HepG2 (cell line): ENCODE results near the gene GNAI2. TPM values are rescaled to one million over a fixed set of nuclear protein-coding genes. Genes with fewer than 3 reads are reported as not detected.

Source experiments
- ATAC-seq: fragments of 200-7000 bp; cut with Tn5 transposase; 3 replicates; pipeline ENCODE4 v1.9.1; 2020; ENCODE audit warnings: mild to moderate bottlenecking, moderate library complexity
- BruUV-seq: library from RNA; stranded (reverse); fragments of 400-500 nt; replicated peaks from 2 replicates; lab custom pipeline; 2021; lab: Mats Ljungman, UMichigan
- CTCF ChIA-PET: fragments of 300-600 bp; formaldehyde crosslinking; extraction: SDS; loops from one replicate; lab custom pipeline; 2021; ENCODE audit warnings: low total read pairs, inconsistent platforms, low intra/inter-chr PET ratio; lab: Yijun Ruan, JAX
- POLR2A ChIA-PET: fragments of 350-600 bp; sonication (Branson Sonifier 250); formaldehyde crosslinking; loops from one replicate; lab custom pipeline; 2020; ENCODE audit warnings: antibody characterized with exemption, inconsistent platforms; lab: Yijun Ruan, JAX
- DNase-seq: peaks from one replicate; pipeline ENCODE4 v3.0.0-alpha.2; 2015; ENCODE audit warnings: low spot score
- FAIRE-seq: peaks from 3 replicates; lab custom pipeline; 2011; peaks lifted over from hg19 to GRCh38; lab: Jason Lieb, UNC
- H2AFZ ChIP-seq: one replicate; pipeline ENCODE4 v1.6.1; 2011; ENCODE audit warnings: low read length, inconsistent platforms
- H3K27ac ChIP-seq: fragments of 300-600 bp; 3 replicates; pipeline ENCODE4 v1.8.0; 2011; ENCODE audit warnings: mixed run types, mild to moderate bottlenecking, mixed read lengths, low read length, inconsistent platforms; ENCODE audit not compliant: insufficient read depth; ENCODE audit errors: extremely low read length
- H3K27me3 ChIP-seq, 2 experiments: fragments of 200-600 bp in 1 of 2; 2 replicates in 1 of 2; 3 replicates in 1 of 2; pipeline versions ENCODE4 v1.6.0 to v1.8.0; 2011; ENCODE audit warnings: low read length in 2 of 2, mild to moderate bottlenecking in 2 of 2, moderate library complexity in 2 of 2, inconsistent platforms in 1 of 2; ENCODE audit not compliant: insufficient read depth in 2 of 2, control insufficient read depth in 1 of 2
- H3K36me3 ChIP-seq, 2 experiments: fragments of 200-600 bp in 1 of 2; replicated peaks in 1 of 2; 2 replicates in 1 of 2; 3 replicates in 1 of 2; pipeline versions ENCODE4 v1.5.1 to v1.8.0; 2011; ENCODE audit warnings: low read length in 2 of 2, inconsistent platforms in 1 of 2; ENCODE audit not compliant: insufficient read depth in 2 of 2, control insufficient read depth in 1 of 2
- H3K4me1 ChIP-seq: 2 replicates; pipeline ENCODE4 v1.5.1; 2012; ENCODE audit warnings: low read length, inconsistent platforms; ENCODE audit not compliant: insufficient read depth
- H3K4me2 ChIP-seq: 2 replicates; pipeline ENCODE4 v1.6.0; 2011; ENCODE audit warnings: low read depth, low read length, inconsistent platforms
- H3K4me3 ChIP-seq, 3 experiments: fragments of 200-600 bp in 1 of 3; sonication (generic), shearing (Covaris generic) in 1 of 3; replicated peaks in 1 of 3; 2 replicates each; pipeline ENCODE4 v1.5.1; 2011 to 2016; ENCODE audit warnings: low read length in 3 of 3, inconsistent platforms in 2 of 3, low read depth in 2 of 3, mild to moderate bottlenecking in 2 of 3, control low read depth in 1 of 3, mixed read lengths in 1 of 3; ENCODE audit not compliant: insufficient read depth in 1 of 3
- H3K79me2 ChIP-seq: one replicate; pipeline ENCODE4 v1.6.1; 2011; ENCODE audit warnings: low read length, inconsistent platforms; ENCODE audit not compliant: insufficient read depth
- H3K9ac ChIP-seq: 2 replicates; pipeline ENCODE4 v1.6.0; 2011; ENCODE audit warnings: mild to moderate bottlenecking, low read depth, low read length, inconsistent platforms; ENCODE audit not compliant: insufficient read depth
- H3K9me3 ChIP-seq: 2 replicates; pipeline ENCODE4 v1.5.1; 2012; ENCODE audit warnings: mild to moderate bottlenecking, low read length
- H4K20me1 ChIP-seq: 2 replicates; pipeline ENCODE4 v1.6.0; 2011; ENCODE audit warnings: inconsistent platforms, mild to moderate bottlenecking, low read length, moderate library complexity; ENCODE audit not compliant: insufficient read depth
- AGO2 ChIP-seq: fragments of 200-400 bp; formaldehyde crosslinking; optimal IDR thresholded peaks from 2 replicates; pipeline ENCODE3; 2017; ENCODE audit warnings: mild to moderate bottlenecking, low read depth, low read length, moderate library complexity
- ATM ChIP-seq: fragments of 450-650 bp; IDR thresholded peaks from 2 replicates; pipeline ENCODE4 v1.7.1; 2017; ENCODE audit warnings: mild to moderate bottlenecking, borderline replicate concordance
- ETV5 ChIP-seq: IDR thresholded peaks from 2 replicates; pipeline ENCODE4 v1.6.1; 2018; ENCODE audit warnings: missing biosample characterization, missing genetic modification reagents, inconsistent platforms, borderline replicate concordance
- FLYWCH1 ChIP-seq: sonication (generic); formaldehyde crosslinking; IDR thresholded peaks from 2 replicates; pipeline ENCODE4 v1.8.1; 2023; ENCODE audit warnings: mild to moderate bottlenecking, missing genetic modification reagents
- FOXK1 ChIP-seq: sonication (generic); formaldehyde crosslinking; IDR thresholded peaks from 2 replicates; pipeline ENCODE4 v1.4.0; 2020; ENCODE audit warnings: low read depth, missing genetic modification reagents, borderline replicate concordance
- GTF3A ChIP-seq: sonication (generic); formaldehyde crosslinking; conservative IDR thresholded peaks from 2 replicates; pipeline ENCODE4 v1.4.0; 2020; ENCODE audit warnings: mild to moderate bottlenecking, missing genetic modification reagents
- KDM5B ChIP-seq: sonication (generic); formaldehyde crosslinking; IDR thresholded peaks from 2 replicates; pipeline ENCODE4 v1.4.0; 2020; ENCODE audit warnings: missing genetic modification reagents, mild to moderate bottlenecking, borderline replicate concordance
- POLR2AphosphoS5 ChIP-seq: IDR thresholded peaks from 2 replicates; pipeline ENCODE4 v1.6.1; 2012; ENCODE audit warnings: low read depth, low read length
- RBFOX2 ChIP-seq: fragments of 200-400 bp; formaldehyde crosslinking; IDR thresholded peaks from 2 replicates; pipeline ENCODE4 v1.6.1; 2017; ENCODE audit warnings: low read depth, mild to moderate bottlenecking, low read length
- SMAD3 ChIP-seq: sonication (generic); formaldehyde crosslinking; IDR thresholded peaks from 2 replicates; pipeline ENCODE4 v1.4.0; 2020; ENCODE audit warnings: missing genetic modification reagents
- TCF12 ChIP-seq, 2 experiments: fragments of 450-650 bp in 1 of 2; sonication (generic) in 1 of 2; formaldehyde crosslinking in 1 of 2; IDR thresholded peaks; 2 replicates each; pipeline versions ENCODE4 v1.6.1 to v1.8.0; 2017 to 2022; ENCODE audit warnings: antibody characterized with exemption in 1 of 2, mild to moderate bottlenecking in 1 of 2, missing genetic modification reagents in 1 of 2, moderate library complexity in 1 of 2
- ZBTB3 ChIP-seq: sonication (generic); formaldehyde crosslinking; IDR thresholded peaks from 2 replicates; pipeline ENCODE4 v1.4.0; 2020; ENCODE audit warnings: low read depth, mild to moderate bottlenecking, moderate library complexity, missing genetic modification reagents, borderline replicate concordance
- ZBTB7A ChIP-seq: sonication (generic); formaldehyde crosslinking; IDR thresholded peaks from 2 replicates; pipeline ENCODE4 v1.8.0; 2022; ENCODE audit warnings: mild to moderate bottlenecking, missing genetic modification reagents
- ZNF605 ChIP-seq: sonication (generic); formaldehyde crosslinking; IDR thresholded peaks from 2 replicates; pipeline ENCODE4 v1.8.0; 2022; ENCODE audit warnings: mild to moderate bottlenecking, missing genetic modification reagents
- ZNF816 ChIP-seq: sonication (generic); formaldehyde crosslinking; IDR thresholded peaks from 2 replicates; pipeline ENCODE4 v1.8.0; 2022; ENCODE audit warnings: missing genetic modification reagents, mild to moderate bottlenecking, borderline replicate concordance
- WGBS: methylation state at CpG from one replicate; pipeline ENCODE4 v1.1.6; 2017; ENCODE audit warnings: low lambda C conversion rate; 5-methylcytosine and 5-hydroxymethylcytosine counted together
- in situ Hi-C: cut with HindIII; loops from 2 replicates; pipeline ENCODE4 v1.10.0; 2017; ENCODE audit warnings: low pct_unique_long_range_greater_than_20kb; ENCODE audit not compliant: extremely low pct_ligation_motif_present
- intact Hi-C: fragments of 100-400 bp; cut with micrococcal nuclease; formaldehyde crosslinking; loops from one replicate; pipeline ENCODE4 v1.10.0; 2022; ENCODE audit not compliant: unreplicated experiment
- polyA plus RNA-seq, 8 experiments: library from polyadenylated mRNA; depleted of rRNA in 3 of 8; stranded (reverse) in 7 of 8; unstranded in 1 of 8; fragments of >200 nt; fragmentation: Illumina TruSeq in 4 of 8; extraction: Trizol in 4 of 8; gene quantifications; 2 replicates each; pipeline versions ENCODE4 v1.2.1 to v1.2.3, GENCODE V29; 2011 to 2016; ENCODE audit warnings: low read depth in 4 of 8, missing spikeins in 1 of 8, mixed read lengths in 1 of 8; ENCODE audit not compliant: insufficient read depth in 1 of 8
- total RNA-seq, 5 experiments: library from RNA; depleted of rRNA; stranded (reverse); fragments of >200 nt; fragmentation: Illumina TruSeq; extraction: Trizol; gene quantifications; 2 replicates each; pipeline ENCODE4 v1.2.3, GENCODE V29; 2016; ENCODE audit warnings: low read depth in 1 of 5
- TF ChIP-seq, protein P1 (sequence below): sonication (generic); formaldehyde crosslinking; IDR thresholded peaks from 2 replicates; pipeline ENCODE4 v1.4.0; 2020; ENCODE audit warnings: missing genetic modification reagents
- TF ChIP-seq, protein P2 (sequence below): sonication (generic); formaldehyde crosslinking; IDR thresholded peaks from 2 replicates; pipeline ENCODE4 v1.8.1; 2023; ENCODE audit warnings: missing genetic modification reagents, mild to moderate bottlenecking, borderline replicate concordance
- TF ChIP-seq, protein P3 (sequence below): sonication (generic); formaldehyde crosslinking; IDR thresholded peaks from 2 replicates; pipeline ENCODE4 v1.4.0; 2020; ENCODE audit warnings: low read depth, mild to moderate bottlenecking, missing genetic modification reagents
- TF ChIP-seq, protein P4 (sequence below): IDR thresholded peaks from 2 replicates; pipeline ENCODE4 v1.6.1; 2016; ENCODE audit warnings: mild to moderate bottlenecking, missing biosample characterization, missing genetic modification reagents

Gene GNAI2
- total and polyA plus RNA-seq, 2 of the 13 experiments (the other 11 are each of a cell fraction or from before 2014, with no cell fraction given): 51.1 to 66.2 TPM

DNA sequence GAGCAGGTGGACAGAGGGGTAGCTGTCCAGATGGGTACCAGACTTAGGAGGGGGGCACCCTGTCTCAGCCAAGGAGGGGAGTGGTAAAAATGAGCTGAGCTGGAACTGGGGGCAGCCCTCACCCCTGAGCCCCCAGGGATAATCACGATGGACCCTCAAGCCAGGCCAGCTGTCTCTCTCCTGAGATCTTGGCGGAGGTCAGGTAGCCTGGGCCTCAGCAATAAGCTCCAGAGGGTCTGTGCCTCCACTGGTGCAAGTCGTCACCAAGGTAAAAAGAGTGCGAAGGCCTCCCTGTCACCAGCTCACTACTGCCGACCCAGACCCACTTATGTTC, 25.9 kb upstream of the GNAI2 start:
- FAIRE-seq: no peak
- Histone ChIP-seq H3K4me3 (peak overlapping the region in 1 of 3 experiments; percentile 61; a peak in 2 of 6 replicates), H4K20me1 (peaks cover 4% of the 10 kb centered on the region; the same call in 1 of the 2 replicates), H3K4me1 (peaks cover 83% of the 10 kb centered on the region), H3K9ac (peak overlapping the region; percentile 74), H3K27ac (peak overlapping the region; percentile 99), H3K4me2 (peak overlapping the region; percentile 79), H3K27me3 (no peaks in the 10 kb centered on the region), H3K36me3 (peaks cover under 1 to 18% of the 10 kb centered on the region in 2 experiments; a peak in 4 of 5 replicates), H3K79me2 (peaks cover 51% of the 10 kb centered on the region), H3K9me3 (no peaks in the 10 kb centered on the region), H2AFZ (no peak overlapping the region)
- intact Hi-C loops: loop anchor here (1.0 kb wide), 1 partner anchor 15 kb away; no protein-coding TSS in a partner anchor
- no peak for ATAC-seq
- ChIA-PET POLR2A (interaction anchor here (0.6 to 16.5 kb wide), 15 partner anchors 5 to 127 kb away, joined by 3 to 844 read pairs (median 16); partner anchors contain the start of genes GNAI2, HYAL1, HYAL3 and NAA80), CTCF (interaction anchor here (2.7 kb wide), 1 partner anchor 15 kb away, joined by 15 read pairs; no protein-coding TSS in a partner anchor)
- TSS peak; percentile 76 for BruUV-seq
- no peak for DNase-seq
- in situ Hi-C loops: no loop called here
- WGBS: 36% methylated on average over 4 of the region's 5 CpGs
- TF ChIP-seq AGO2 (no peak), TCF12 (IDR thresholded peaks at IDR 0.05) (no peak), TCF12 (CRISPR knock-in tag; IDR thresholded peaks at IDR 0.05) (0 out of 2 replicates have a peak, but pooled peaks have one; percentile 15), KDM5B (CRISPR knock-in tag) (no peak), RBFOX2 (no peak), FLYWCH1 (CRISPR knock-in tag) (no peak), ZNF816 (no peak), POLR2AphosphoS5 (peak; percentile 28; the same call in 1 of the 2 replicates), FOXK1 (no peak), ZNF605 (CRISPR knock-in tag) (peak; percentile 68; the same call in 1 of the 2 replicates), ATM (no peak), GTF3A (CRISPR knock-in tag) (no peak), ZBTB7A (CRISPR knock-in tag) (0 out of 2 replicates have a peak, but pooled peaks have one; percentile 74), ETV5 (CRISPR knock-in tag) (no peak), ZBTB3 (CRISPR knock-in tag) (no peak), SMAD3 (CRISPR knock-in tag) (no peak)
- TF ChIP-seq, protein P1, sequence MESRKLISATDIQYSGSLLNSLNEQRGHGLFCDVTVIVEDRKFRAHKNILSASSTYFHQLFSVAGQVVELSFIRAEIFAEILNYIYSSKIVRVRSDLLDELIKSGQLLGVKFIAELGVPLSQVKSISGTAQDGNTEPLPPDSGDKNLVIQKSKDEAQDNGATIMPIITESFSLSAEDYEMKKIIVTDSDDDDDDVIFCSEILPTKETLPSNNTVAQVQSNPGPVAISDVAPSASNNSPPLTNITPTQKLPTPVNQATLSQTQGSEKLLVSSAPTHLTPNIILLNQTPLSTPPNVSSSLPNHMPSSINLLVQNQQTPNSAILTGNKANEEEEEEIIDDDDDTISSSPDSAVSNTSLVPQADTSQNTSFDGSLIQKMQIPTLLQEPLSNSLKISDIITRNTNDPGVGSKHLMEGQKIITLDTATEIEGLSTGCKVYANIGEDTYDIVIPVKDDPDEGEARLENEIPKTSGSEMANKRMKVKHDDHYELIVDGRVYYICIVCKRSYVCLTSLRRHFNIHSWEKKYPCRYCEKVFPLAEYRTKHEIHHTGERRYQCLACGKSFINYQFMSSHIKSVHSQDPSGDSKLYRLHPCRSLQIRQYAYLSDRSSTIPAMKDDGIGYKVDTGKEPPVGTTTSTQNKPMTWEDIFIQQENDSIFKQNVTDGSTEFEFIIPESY (CRISPR knock-in tag): no peak
- TF ChIP-seq, protein P2, sequence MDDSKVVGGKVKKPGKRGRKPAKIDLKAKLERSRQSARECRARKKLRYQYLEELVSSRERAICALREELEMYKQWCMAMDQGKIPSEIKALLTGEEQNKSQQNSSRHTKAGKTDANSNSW: no peak
- TF ChIP-seq, protein P3, sequence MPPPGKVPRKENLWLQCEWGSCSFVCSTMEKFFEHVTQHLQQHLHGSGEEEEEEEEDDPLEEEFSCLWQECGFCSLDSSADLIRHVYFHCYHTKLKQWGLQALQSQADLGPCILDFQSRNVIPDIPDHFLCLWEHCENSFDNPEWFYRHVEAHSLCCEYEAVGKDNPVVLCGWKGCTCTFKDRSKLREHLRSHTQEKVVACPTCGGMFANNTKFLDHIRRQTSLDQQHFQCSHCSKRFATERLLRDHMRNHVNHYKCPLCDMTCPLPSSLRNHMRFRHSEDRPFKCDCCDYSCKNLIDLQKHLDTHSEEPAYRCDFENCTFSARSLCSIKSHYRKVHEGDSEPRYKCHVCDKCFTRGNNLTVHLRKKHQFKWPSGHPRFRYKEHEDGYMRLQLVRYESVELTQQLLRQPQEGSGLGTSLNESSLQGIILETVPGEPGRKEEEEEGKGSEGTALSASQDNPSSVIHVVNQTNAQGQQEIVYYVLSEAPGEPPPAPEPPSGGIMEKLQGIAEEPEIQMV: no peak
- TF ChIP-seq, protein P4, sequence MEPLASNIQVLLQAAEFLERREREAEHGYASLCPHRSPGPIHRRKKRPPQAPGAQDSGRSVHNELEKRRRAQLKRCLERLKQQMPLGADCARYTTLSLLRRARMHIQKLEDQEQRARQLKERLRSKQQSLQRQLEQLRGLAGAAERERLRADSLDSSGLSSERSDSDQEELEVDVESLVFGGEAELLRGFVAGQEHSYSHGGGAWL (CRISPR knock-in tag): no peak
